Smooth muscle cell (in vitro differentiated cells): ENCODE measurements around the gene BCAS4. TPM values are rescaled to one million over a fixed set of nuclear protein-coding genes. Genes with fewer than 3 reads are reported as not detected.
"Not testable (repeated sequence)": the region's sequence is repeated elsewhere in the genome, so short reads cannot be mapped to it uniquely, and the experiment has no call there.

Source experiments
- DNase-seq: peaks from one replicate; lab custom pipeline; 2025; ENCODE audit not compliant: unreplicated experiment; lab: John Stamatoyannopoulos, UW
- H2AFZ ChIP-seq: fragments of 200-600 bp; sonication (generic); 2 replicates; pipeline ENCODE4 v1.6.0; 2016; ENCODE audit warnings: antibody characterized with exemption, low read depth, mild to moderate bottlenecking
- H3F3A ChIP-seq: fragments of 200-600 bp; sonication (generic); 2 replicates; pipeline ENCODE4 v1.6.0; 2017; ENCODE audit warnings: antibody characterized with exemption, low read depth
- H3K27ac ChIP-seq: fragments of 200-600 bp; sonication (generic); 2 replicates; pipeline ENCODE4 v1.5.1; 2016; ENCODE audit warnings: low read depth, mild to moderate bottlenecking
- H3K27me3 ChIP-seq: fragments of 200-600 bp; sonication (generic); 2 replicates; pipeline ENCODE4 v1.6.1; 2016; ENCODE audit warnings: low read depth, mild to moderate bottlenecking
- H3K36me3 ChIP-seq: fragments of 200-600 bp; sonication (generic); 2 replicates; pipeline ENCODE4 v1.5.1; 2016; ENCODE audit warnings: low read depth
- H3K4me1 ChIP-seq: fragments of 200-600 bp; sonication (generic); 2 replicates; pipeline ENCODE4 v1.5.1; 2016; ENCODE audit warnings: low read depth
- H3K4me2 ChIP-seq: fragments of 200-600 bp; sonication (generic); 2 replicates; pipeline ENCODE4 v1.6.0; 2016; ENCODE audit warnings: mild to moderate bottlenecking
- H3K4me3 ChIP-seq: fragments of 200-600 bp; sonication (generic); 2 replicates; pipeline ENCODE4 v1.5.1; 2016; ENCODE audit warnings: mild to moderate bottlenecking
- H3K79me2 ChIP-seq: fragments of 200-600 bp; sonication (generic); 2 replicates; pipeline ENCODE4 v1.6.0; 2016; ENCODE audit warnings: low read depth, mild to moderate bottlenecking
- H3K9ac ChIP-seq: fragments of 200-600 bp; sonication (generic); 2 replicates; pipeline ENCODE4 v1.6.0; 2016; ENCODE audit warnings: low read depth
- H3K9me3 ChIP-seq: fragments of 200-600 bp; sonication (generic); replicated peaks from 2 replicates; pipeline ENCODE4 v1.5.1; 2016; ENCODE audit warnings: low read depth
- H4K20me1 ChIP-seq: fragments of 200-600 bp; sonication (generic); 2 replicates; pipeline ENCODE4 v1.6.0; 2016; ENCODE audit warnings: low read depth
- WGBS: methylation state at CpG from one replicate; pipeline ENCODE4 v1.1.7; 2016; ENCODE audit warnings: low lambda C conversion rate; 5-methylcytosine and 5-hydroxymethylcytosine counted together
- polyA plus RNA-seq: library from polyadenylated mRNA; unstranded; fragments of >200 nt; fragmentation: Nextera tagmentation; extraction: Ambion mirVana; gene quantifications from 2 replicates; pipeline ENCODE4 v1.2.1, GENCODE V29; 2016
- total RNA-seq: library from RNA; depleted of rRNA; stranded (reverse); fragments of >200 nt; gene quantifications from 2 replicates; pipeline ENCODE4 v1.2.3, GENCODE V29; 2014
- TF ChIP-seq, protein P1 (sequence below): fragments of 200-600 bp; sonication (generic); IDR thresholded peaks from 2 replicates; pipeline ENCODE4 v1.5.1; 2017; ENCODE audit warnings: borderline replicate concordance, mild to moderate bottlenecking, antibody characterized with exemption; ENCODE audit not compliant: insufficient read depth, poor library complexity, severe bottlenecking

Gene BCAS4
- total and polyA plus RNA-seq, 2 experiments from 2014 or later: 5.3 to 14.1 TPM

DNA sequence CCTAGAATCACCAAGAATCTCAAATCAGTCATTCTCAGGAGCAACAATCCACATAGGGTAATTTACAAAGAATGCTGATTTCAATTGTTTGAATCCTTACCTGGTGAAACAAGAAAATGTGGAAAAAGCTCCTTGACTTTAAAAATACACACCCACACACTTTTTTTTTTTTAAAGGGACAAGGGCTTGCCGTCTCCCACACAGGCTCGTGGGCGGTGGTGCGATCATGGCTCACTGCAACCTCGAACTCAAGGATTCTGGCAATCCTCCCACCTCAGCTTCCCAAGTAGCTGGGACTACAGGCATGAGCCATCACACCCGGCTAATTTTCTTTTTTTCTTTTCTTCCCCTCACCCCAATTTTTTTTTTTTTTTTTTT is 32.8 kb upstream of the BCAS4 start:
- Histone ChIP-seq H2AFZ (no peak overlapping the region), H3K36me3 (no peaks in the 10 kb centered on the region), H3K27ac (peak overlapping the region; percentile 77), H3K4me3 (no peak overlapping the region), H3K9ac (peak overlapping the region; percentile 18), H4K20me1 (no peaks in the 10 kb centered on the region), H3K4me2 (peak overlapping the region; percentile 5), H3K9me3 (no peaks in the 10 kb centered on the region), H3K4me1 (peaks cover 11% of the 10 kb centered on the region), H3K27me3 (no peaks in the 10 kb centered on the region), H3F3A (no peaks in the 10 kb centered on the region), H3K79me2 (no peaks in the 10 kb centered on the region)
- 59% methylated on average over 6 of the region's 6 CpGs for WGBS
- TF ChIP-seq, protein P1, sequence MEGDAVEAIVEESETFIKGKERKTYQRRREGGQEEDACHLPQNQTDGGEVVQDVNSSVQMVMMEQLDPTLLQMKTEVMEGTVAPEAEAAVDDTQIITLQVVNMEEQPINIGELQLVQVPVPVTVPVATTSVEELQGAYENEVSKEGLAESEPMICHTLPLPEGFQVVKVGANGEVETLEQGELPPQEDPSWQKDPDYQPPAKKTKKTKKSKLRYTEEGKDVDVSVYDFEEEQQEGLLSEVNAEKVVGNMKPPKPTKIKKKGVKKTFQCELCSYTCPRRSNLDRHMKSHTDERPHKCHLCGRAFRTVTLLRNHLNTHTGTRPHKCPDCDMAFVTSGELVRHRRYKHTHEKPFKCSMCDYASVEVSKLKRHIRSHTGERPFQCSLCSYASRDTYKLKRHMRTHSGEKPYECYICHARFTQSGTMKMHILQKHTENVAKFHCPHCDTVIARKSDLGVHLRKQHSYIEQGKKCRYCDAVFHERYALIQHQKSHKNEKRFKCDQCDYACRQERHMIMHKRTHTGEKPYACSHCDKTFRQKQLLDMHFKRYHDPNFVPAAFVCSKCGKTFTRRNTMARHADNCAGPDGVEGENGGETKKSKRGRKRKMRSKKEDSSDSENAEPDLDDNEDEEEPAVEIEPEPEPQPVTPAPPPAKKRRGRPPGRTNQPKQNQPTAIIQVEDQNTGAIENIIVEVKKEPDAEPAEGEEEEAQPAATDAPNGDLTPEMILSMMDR: no peak
- DNase-seq: no peak

DNA sequence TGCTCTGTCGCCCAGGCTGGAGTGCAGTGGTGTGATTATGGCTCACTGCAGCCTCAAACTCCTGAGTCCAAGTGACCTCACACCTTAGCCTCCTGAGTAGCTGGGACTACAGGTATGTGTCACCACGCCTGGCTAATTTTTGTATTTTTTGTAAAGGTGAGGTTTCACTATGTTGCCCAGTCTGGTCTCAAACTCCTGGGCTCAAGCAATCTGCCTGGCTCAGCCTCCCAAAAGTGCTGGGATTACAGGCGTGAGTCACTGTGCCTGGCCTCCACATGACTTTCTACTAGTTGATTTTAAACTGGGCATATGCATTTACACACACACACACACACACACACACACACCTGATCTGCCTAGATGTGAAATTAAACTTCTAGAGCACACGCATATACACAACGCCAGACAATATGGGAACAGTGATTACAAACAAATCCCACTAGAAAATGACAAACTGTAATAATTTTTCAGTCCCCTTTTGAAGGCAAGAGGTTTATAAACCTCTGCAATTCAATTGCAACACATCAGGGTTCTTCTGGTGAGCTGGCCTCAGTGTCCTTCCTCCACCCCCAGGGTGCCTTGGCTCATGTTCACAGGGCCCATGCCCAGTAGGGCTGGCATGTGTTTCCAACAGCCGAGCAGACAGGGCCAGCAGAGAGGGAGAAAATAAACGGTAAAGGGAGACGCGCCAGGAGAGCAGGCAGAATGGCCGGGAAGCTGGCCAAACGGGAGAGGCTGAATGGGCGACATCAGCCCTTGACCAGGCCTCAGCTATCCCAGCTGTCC is 32.2 kb upstream of the BCAS4 start:
- Histone ChIP-seq H3F3A (no peaks in the 10 kb centered on the region), H3K27ac (peak overlapping the region; percentile 77), H3K4me1 (peaks cover 15% of the 10 kb centered on the region), H3K9ac (peak overlapping the region; percentile 18), H3K27me3 (no peaks in the 10 kb centered on the region), H4K20me1 (no peaks in the 10 kb centered on the region), H3K79me2 (no peaks in the 10 kb centered on the region), H3K9me3 (no peaks in the 10 kb centered on the region), H3K4me3 (no peak overlapping the region), H2AFZ (no peak overlapping the region), H3K36me3 (no peaks in the 10 kb centered on the region), H3K4me2 (peak overlapping the region; percentile 5)
- WGBS: 78% methylated on average over 12 of the region's 12 CpGs
- TF ChIP-seq, protein P1: no peak
- DNase-seq: no peak

DNA sequence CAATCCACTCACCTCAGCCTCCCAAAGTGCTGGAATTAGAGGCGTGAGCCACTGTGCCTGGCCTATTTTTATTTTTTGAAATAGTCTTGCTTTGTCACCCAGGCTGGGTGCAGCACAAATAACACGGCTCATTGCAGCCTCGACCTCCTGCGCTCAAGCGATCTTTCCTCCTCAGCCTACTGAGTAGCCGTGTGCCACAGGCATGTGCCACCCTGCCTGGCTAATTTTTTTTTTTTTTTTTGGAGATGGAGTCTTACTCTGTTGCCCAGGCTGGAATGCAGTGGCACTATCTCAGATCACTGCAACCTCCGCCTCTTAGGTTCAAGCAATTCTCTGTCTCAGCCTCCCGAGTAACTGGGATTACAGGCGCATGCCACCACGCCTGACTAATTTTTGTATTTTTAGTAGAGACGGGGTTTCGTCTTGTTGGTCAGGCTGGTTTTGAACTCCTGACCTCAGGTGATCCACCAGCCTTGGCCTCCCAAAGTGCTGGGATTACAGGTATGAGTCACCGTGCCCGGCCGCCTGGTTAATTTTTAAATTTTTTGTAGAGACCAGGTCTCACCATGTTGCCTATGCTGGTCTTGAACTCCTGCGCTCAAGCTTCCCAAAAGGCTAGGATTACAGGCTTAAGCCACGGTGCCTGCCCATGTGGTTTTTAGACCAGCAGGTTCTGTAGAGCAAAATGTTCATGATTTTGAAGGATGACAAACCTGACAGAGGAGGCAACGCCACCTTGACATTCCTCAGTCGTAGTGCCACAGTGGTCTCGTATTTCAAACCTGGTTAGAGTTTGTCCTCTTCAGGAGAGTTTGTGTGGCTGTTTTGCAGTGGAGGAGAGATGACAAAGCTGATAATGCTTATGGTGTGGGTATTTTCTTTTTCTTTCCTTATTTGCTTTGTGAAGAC is 31.1 kb upstream of the BCAS4 start:
- not testable (repeated sequence) for H4K20me1 ChIP-seq, DNase-seq, H3K79me2 ChIP-seq, H3K9ac ChIP-seq, H3K36me3 ChIP-seq, H3F3A ChIP-seq, H3K4me2 ChIP-seq, H2AFZ ChIP-seq, H3K4me3 ChIP-seq, H3K27ac ChIP-seq, H3K27me3 ChIP-seq, H3K9me3 ChIP-seq
- H3K4me1 ChIP-seq: peaks cover 15% of the 10 kb centered on the region
- WGBS: 84% methylated on average over 20 of the region's 20 CpGs

- H3K79me2 ChIP-seq, H3F3A ChIP-seq, H3K4me3 ChIP-seq, H3K9ac ChIP-seq, H2AFZ ChIP-seq, H3K4me2 ChIP-seq, H3K36me3 ChIP-seq, H3K27me3 ChIP-seq, H3K9me3 ChIP-seq, H4K20me1 ChIP-seq, H3K27ac ChIP-seq, DNase-seq: not testable (repeated sequence)
- peaks cover 15% of the 10 kb centered on the region for H3K4me1 ChIP-seq
- 90% methylated on average over 10 of the region's 10 CpGs for WGBS
These were observed 29.6 kb upstream of the BCAS4 start for GRCh38 chr20:50765251-50765650.
